Astrocyte of the hippocampus (primary cell): ENCODE results near the gene RPS19BP1.
"Not testable (repeated sequence)": the region's sequence is repeated elsewhere in the genome, so short reads cannot be mapped to it uniquely, and the experiment has no call there.

Experiments used
- DNase-seq: peaks from one replicate; pipeline ENCODE4 v3.0.0; 2011; ENCODE audit warnings: low read depth, low spot score

Gene RPS19BP1

GRCh38 chr22:39514373-39514973, 18.1 kb downstream of the RPS19BP1 start:
- DNase-seq = peak; percentile 45

GRCh38 chr22:39513791-39514190, 18.8 kb downstream of the RPS19BP1 start:
- no peak for DNase-seq

- DNase-seq = no peak
Observed at GRCh38 chr22:39512026-39512425, 20.5 kb downstream of the RPS19BP1 start.

- no peak for DNase-seq
Observed at GRCh38 chr22:39511226-39511625, 21.3 kb downstream of the RPS19BP1 start.

GRCh38 chr22:39510529-39511149, 21.9 kb downstream of the RPS19BP1 start:
- DNase-seq = no peak

GRCh38 chr22:39508393-39508792, 24.2 kb downstream of the RPS19BP1 start:
- no peak for DNase-seq

GRCh38 chr22:39507021-39507420, 25.5 kb downstream of the RPS19BP1 start:
- DNase-seq = not testable (repeated sequence)

GRCh38 chr22:39504071-39504470, 28.5 kb downstream of the RPS19BP1 start:
- DNase-seq = no peak

- no peak for DNase-seq
Observed at GRCh38 chr22:39503630-39504029, 28.9 kb downstream of the RPS19BP1 start.

GRCh38 chr22:39502789-39503409, 29.6 kb downstream of the RPS19BP1 start:
- DNase-seq = no peak

- peak; percentile 98 for DNase-seq
Observed at GRCh38 chr22:39502109-39502788, 30.3 kb downstream of the RPS19BP1 start, which contains the start of gene MIEF1. MIEF1 (plus strand) TSS chr22:39502290; CDS start chr22:39511295, 9,005 bp downstream.

GRCh38 chr22:39501644-39502108, 30.9 kb downstream of the RPS19BP1 start:
- DNase-seq = no peak

- no peak for DNase-seq
Observed at GRCh38 chr22:39500101-39500500, 32.4 kb downstream of the RPS19BP1 start.

- DNase-seq = no peak
Observed at GRCh38 chr22:39498802-39499201, 33.7 kb downstream of the RPS19BP1 start.

- no peak for DNase-seq
Observed at GRCh38 chr22:39498368-39498767, 34.2 kb downstream of the RPS19BP1 start.

GRCh38 chr22:39497429-39497828, 35.1 kb downstream of the RPS19BP1 start:
- no peak for DNase-seq

- DNase-seq = peak; percentile 79
Observed at GRCh38 chr22:39496131-39496838, 36.3 kb downstream of the RPS19BP1 start.

GRCh38 chr22:39494471-39495120, 38.0 kb downstream of the RPS19BP1 start:
- no peak for DNase-seq

- peak; percentile 87 for DNase-seq
Observed at GRCh38 chr22:39493759-39494158, 38.8 kb downstream of the RPS19BP1 start.

GRCh38 chr22:39492186-39492585, 40.4 kb downstream of the RPS19BP1 start:
- DNase-seq = no peak

GRCh38 chr22:39491696-39492095, 40.9 kb downstream of the RPS19BP1 start:
- DNase-seq = no peak
